SJSA1 (cell line): ENCODE results near the gene LCN2. TPM values are rescaled to one million over a fixed set of nuclear protein-coding genes. Genes with fewer than 3 reads are reported as not detected.

Experiments
- DNase-seq, 2 experiments: peaks; one replicate each; pipeline ENCODE4 v3.0.0-alpha.2; 2015 to 2020; ENCODE audit warnings: low spot score in 2 of 2, low read depth in 1 of 2
- H3K27ac ChIP-seq: fragments of 250-450 bp; sonication (Bioruptor Pico); 2 replicates; pipeline ENCODE4 v1.5.1; 2020; ENCODE audit warnings: mild to moderate bottlenecking, moderate library complexity
- H3K27me3 ChIP-seq: fragments of 250-450 bp; sonication (Bioruptor Pico); replicated peaks from 2 replicates; pipeline ENCODE4 v1.5.1; 2020; ENCODE audit warnings: mild to moderate bottlenecking, moderate library complexity
- H3K36me3 ChIP-seq: fragments of 250-450 bp; sonication (Bioruptor Pico); 2 replicates; pipeline ENCODE4 v1.5.1; 2020; ENCODE audit warnings: mild to moderate bottlenecking
- H3K4me1 ChIP-seq: fragments of 250-450 bp; sonication (Bioruptor Pico); replicated peaks from 2 replicates; pipeline ENCODE4 v1.6.1; 2021; ENCODE audit warnings: mild to moderate bottlenecking
- H3K4me3 ChIP-seq: fragments of 250-450 bp; sonication (Bioruptor Pico); 2 replicates; pipeline ENCODE4 v1.5.1; 2020; ENCODE audit warnings: mild to moderate bottlenecking
- H3K9me3 ChIP-seq: fragments of 250-450 bp; sonication (Bioruptor Pico); replicated peaks from 2 replicates; pipeline ENCODE4 v1.5.1; 2020; ENCODE audit warnings: mild to moderate bottlenecking
- total RNA-seq: library from RNA; depleted of rRNA; stranded (reverse); fragments of >200 nt; shearing (Covaris generic); gene quantifications from 2 replicates; pipeline ENCODE4 v1.2.3, GENCODE V29; 2014

LCN2 gene
- total RNA-seq, 1 experiment from 2014 or later: not detected

GRCh38 chr9:128143525-128144238, 5.6 kb upstream of the LCN2 start:
- Histone ChIP-seq H3K4me3 (no peak overlapping the region), H3K4me1 (peaks cover under 1% of the 10 kb centered on the region; the same call in 1 of the 2 replicates), H3K27ac (no peak overlapping the region), H3K27me3 (no peaks in the 10 kb centered on the region), H3K36me3 (no peaks in the 10 kb centered on the region), H3K9me3 (no peaks in the 10 kb centered on the region)
- DNase-seq: no peak

GRCh38 chr9:128144239-128145181, 4.7 kb upstream of the LCN2 start:
- no peak overlapping the region for H3K4me3 ChIP-seq
- H3K27ac ChIP-seq: no peak overlapping the region

GRCh38 chr9:128145536-128145935, 3.7 kb upstream of the LCN2 start:
- no peak for DNase-seq
- H3K27ac ChIP-seq: no peak overlapping the region
- no peaks in the 10 kb centered on the region for H3K27me3 ChIP-seq
- H3K9me3 ChIP-seq: no peaks in the 10 kb centered on the region
- no peaks in the 10 kb centered on the region for H3K36me3 ChIP-seq
- peaks cover 7% of the 10 kb centered on the region for H3K4me1 ChIP-seq
- no peak overlapping the region for H3K4me3 ChIP-seq

More at GRCh38 chr9:128144239-128145181, 4.7 kb upstream of the LCN2 start:
- Histone ChIP-seq H3K36me3 (no peaks in the 10 kb centered on the region), H3K27me3 (no peaks in the 10 kb centered on the region), H3K4me1 (peaks cover 7% of the 10 kb centered on the region), H3K9me3 (no peaks in the 10 kb centered on the region)
- DNase-seq: no peak

GRCh38 chr9:128145951-128146351, 3.3 kb upstream of the LCN2 start:
- Histone ChIP-seq H3K4me3 (no peak overlapping the region), H3K36me3 (no peaks in the 10 kb centered on the region), H3K9me3 (no peaks in the 10 kb centered on the region), H3K27ac (no peak overlapping the region), H3K27me3 (no peaks in the 10 kb centered on the region), H3K4me1 (peaks cover 7% of the 10 kb centered on the region)
- DNase-seq: no peak

GRCh38 chr9:128146591-128147120, 2.6 kb upstream of the LCN2 start:
- no peaks in the 10 kb centered on the region for H3K9me3 ChIP-seq
- H3K27ac ChIP-seq: no peak overlapping the region
- H3K4me1 ChIP-seq: peaks cover 7% of the 10 kb centered on the region
- H3K36me3 ChIP-seq: no peaks in the 10 kb centered on the region
- no peaks in the 10 kb centered on the region for H3K27me3 ChIP-seq
- no peak for DNase-seq
- H3K4me3 ChIP-seq: no peak overlapping the region

- H3K4me1 ChIP-seq: peaks cover 7% of the 10 kb centered on the region
- no peaks in the 10 kb centered on the region for H3K27me3 ChIP-seq
- no peak overlapping the region for H3K27ac ChIP-seq
- H3K36me3 ChIP-seq: no peaks in the 10 kb centered on the region
- no peak overlapping the region for H3K4me3 ChIP-seq
- H3K9me3 ChIP-seq: no peaks in the 10 kb centered on the region
- DNase-seq: no peak
Measured at GRCh38 chr9:128148509-128149000, 698 bp upstream of the LCN2 start.

- H3K9me3 ChIP-seq: no peaks in the 10 kb centered on the region
- H3K27ac ChIP-seq: no peak overlapping the region
- no peak overlapping the region for H3K4me3 ChIP-seq
- no peak for DNase-seq
- H3K36me3 ChIP-seq: no peaks in the 10 kb centered on the region
- H3K27me3 ChIP-seq: no peaks in the 10 kb centered on the region
- H3K4me1 ChIP-seq: peaks cover 7% of the 10 kb centered on the region
Measured at GRCh38 chr9:128149951-128150593, 819 bp downstream of the LCN2 start.

GRCh38 chr9:128150594-128151308, 1.5 kb downstream of the LCN2 start:
- Histone ChIP-seq H3K27me3 (no peaks in the 10 kb centered on the region), H3K9me3 (no peaks in the 10 kb centered on the region), H3K4me3 (no peak overlapping the region), H3K27ac (no peak overlapping the region), H3K4me1 (peaks cover 7% of the 10 kb centered on the region), H3K36me3 (no peaks in the 10 kb centered on the region)
- no peak for DNase-seq

GRCh38 chr9:128151309-128152132, 2.3 kb downstream of the LCN2 start:
- Histone ChIP-seq H3K36me3 (no peaks in the 10 kb centered on the region), H3K4me3 (no peak overlapping the region), H3K27me3 (no peaks in the 10 kb centered on the region), H3K4me1 (peaks cover 7% of the 10 kb centered on the region), H3K27ac (no peak overlapping the region), H3K9me3 (no peaks in the 10 kb centered on the region)
- no peak for DNase-seq

- H3K36me3 ChIP-seq: no peaks in the 10 kb centered on the region
- no peak overlapping the region for H3K27ac ChIP-seq
- H3K4me3 ChIP-seq: no peak overlapping the region
- H3K4me1 ChIP-seq: peaks cover 7% of the 10 kb centered on the region
- no peaks in the 10 kb centered on the region for H3K27me3 ChIP-seq
- DNase-seq: no peak
- no peaks in the 10 kb centered on the region for H3K9me3 ChIP-seq
Measured at GRCh38 chr9:128152133-128153059, 3.1 kb downstream of the LCN2 start.

GRCh38 chr9:128153060-128153946, 4.0 kb downstream of the LCN2 start:
- DNase-seq: no peak
- no peaks in the 10 kb centered on the region for H3K27me3 ChIP-seq
- peaks cover 7% of the 10 kb centered on the region for H3K4me1 ChIP-seq
- H3K4me3 ChIP-seq: no peak overlapping the region
- no peaks in the 10 kb centered on the region for H3K9me3 ChIP-seq
- H3K36me3 ChIP-seq: no peaks in the 10 kb centered on the region
- no peak overlapping the region for H3K27ac ChIP-seq
